Skin epidermis (tissue), 12 donors: ENCODE results near the gene ZNF366.

Experiments
- H3K27ac ChIP-seq, 21 experiments: fragments of 200-600 bp; sonication (generic) in 11 of 21; one replicate each; pipeline ENCODE4 v1.5.0; 2020; ENCODE audit warnings: mild to moderate bottlenecking in 3 of 21, inconsistent platforms in 2 of 21, moderate library complexity in 2 of 21
- H3K4me3 ChIP-seq, 7 experiments: fragments of 200-600 bp; sonication (generic) in 2 of 7; one replicate each; pipeline ENCODE4 v1.5.0; 2020; ENCODE audit warnings: inconsistent platforms in 2 of 7, mild to moderate bottlenecking in 2 of 7, moderate library complexity in 1 of 7

The ZNF366 gene

GRCh38 chr5:72507231-72507906, at the start of gene ZNF366:
Gene ZNF366 (minus strand): TSS chr5:72507410. CDS start chr5:72461496, 45,914 bp downstream.
- peak within 1 kb of the TSS in 6 of 7 experiments; percentile 0 to 12 (median 6) for H3K4me3 ChIP-seq
- H3K27ac ChIP-seq = peak within 1 kb of the TSS in 14 of 21 experiments; percentile 21 to 80 (median 46)

- Histone ChIP-seq H3K27ac (peak overlapping the region in 20 of 21 experiments; percentile 45 to 88 (median 76)), H3K4me3 (peak overlapping the region; percentile 4 to 38 (median 24))
Observed at GRCh38 chr5:72556351-72557166, 49.3 kb upstream of the ZNF366 start.

GRCh38 chr5:72555871-72556270, 48.7 kb upstream of the ZNF366 start:
- Histone ChIP-seq H3K27ac (peak overlapping the region in 13 of 21 experiments; percentile 13 to 88 (median 79)), H3K4me3 (no peak overlapping the region)

DNA sequence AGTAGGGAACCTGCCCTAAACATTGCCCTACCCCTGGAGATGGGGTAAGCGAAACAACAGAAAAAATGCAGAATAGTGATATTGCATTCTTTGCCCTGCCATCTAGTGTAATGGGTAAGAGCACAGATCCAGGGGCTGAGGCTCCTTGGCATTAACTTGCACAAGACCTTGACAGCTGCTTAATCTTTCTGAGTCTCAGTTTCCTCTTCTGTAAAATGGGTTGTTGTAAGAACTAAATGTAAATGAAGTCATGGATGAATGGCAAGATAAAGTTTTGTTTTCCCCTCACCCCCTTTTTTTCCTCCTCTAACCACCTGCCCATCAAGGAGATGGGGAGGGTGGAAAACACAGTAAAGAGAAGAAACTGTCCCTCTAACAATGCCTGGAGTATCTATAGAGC, 47.7 kb upstream of the ZNF366 start:
- H3K27ac ChIP-seq = no peak overlapping the region
- H3K4me3 ChIP-seq = no peak overlapping the region

DNA sequence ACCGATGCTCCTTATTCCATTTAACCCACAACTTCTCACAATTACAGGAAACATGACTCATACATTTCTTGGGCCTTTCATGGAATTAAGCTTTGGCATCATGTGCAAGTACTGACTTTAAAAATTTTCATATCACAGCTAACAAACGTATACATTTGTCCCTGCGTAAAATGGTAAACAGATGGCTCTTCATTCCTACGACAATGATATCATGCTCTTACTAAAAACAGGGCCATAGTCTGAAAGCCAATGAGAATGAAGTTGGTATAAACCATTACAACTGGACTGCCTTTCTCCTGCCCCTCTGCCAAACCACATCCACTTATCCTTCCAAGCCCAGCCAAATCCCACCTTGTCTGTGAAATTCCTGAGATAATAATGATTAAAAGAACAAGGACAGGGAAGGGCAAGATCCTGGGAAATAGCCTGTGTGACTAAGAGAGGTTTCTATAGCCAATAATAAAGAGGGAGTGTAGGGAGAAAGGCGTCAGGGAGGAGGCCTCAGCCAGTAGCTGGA, 44.9 kb upstream of the ZNF366 start:
- H3K4me3 ChIP-seq = no peak overlapping the region
- peak overlapping the region in 2 of 21 experiments; percentile 16 to 24 for H3K27ac ChIP-seq

DNA sequence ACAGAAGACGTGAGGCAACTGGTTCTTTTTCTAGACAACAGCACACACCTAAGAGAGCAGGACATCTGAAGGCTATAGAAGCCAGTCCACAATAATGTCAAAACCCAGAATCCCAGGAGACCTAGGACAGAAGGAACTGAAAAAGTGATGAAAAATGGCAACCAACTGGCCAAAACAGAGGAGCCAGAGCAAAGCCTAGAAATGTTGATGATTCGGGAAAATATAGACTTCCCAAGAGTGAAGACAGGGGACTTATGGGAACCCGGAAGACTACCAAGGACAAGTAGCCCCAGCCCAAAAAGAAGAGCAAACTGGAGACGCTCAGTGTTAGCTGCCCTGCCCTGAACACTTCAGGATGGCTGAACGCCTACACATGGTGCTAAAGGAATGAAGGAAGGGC, 43.4 kb upstream of the ZNF366 start:
- no peak overlapping the region for H3K27ac ChIP-seq

DNA sequence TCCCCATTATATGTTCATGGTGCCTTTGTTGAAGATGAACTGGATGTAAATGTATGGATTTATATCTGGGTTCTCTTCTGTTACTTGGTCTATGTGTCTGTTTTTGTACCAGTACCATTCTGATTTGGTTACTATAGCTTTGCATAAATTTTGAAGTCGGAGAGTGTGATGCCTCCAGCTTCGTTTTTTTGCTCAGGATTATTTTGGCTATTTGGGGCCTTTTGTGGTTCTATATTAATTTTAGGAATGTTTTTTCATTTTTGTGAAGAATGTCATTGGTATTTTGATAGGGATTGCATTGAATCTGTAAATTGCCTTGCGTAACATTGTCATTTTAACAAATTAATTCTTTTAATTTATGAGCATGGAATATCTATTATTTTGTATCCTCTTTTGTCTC, 36.6 kb upstream of the ZNF366 start:
- Histone ChIP-seq H3K4me3 (no peak overlapping the region), H3K27ac (no peak overlapping the region)

More for the DNA sequence above, 43.4 kb upstream of the ZNF366 start:
- H3K4me3 ChIP-seq = no peak overlapping the region

- Histone ChIP-seq H3K4me3 (no peak overlapping the region), H3K27ac (no peak overlapping the region)
Observed at GRCh38 chr5:72543365-72543764, 36.2 kb upstream of the ZNF366 start.

- no peak overlapping the region for H3K27ac ChIP-seq
- H3K4me3 ChIP-seq = no peak overlapping the region
Observed at GRCh38 chr5:72542695-72543094, 35.5 kb upstream of the ZNF366 start.

DNA sequence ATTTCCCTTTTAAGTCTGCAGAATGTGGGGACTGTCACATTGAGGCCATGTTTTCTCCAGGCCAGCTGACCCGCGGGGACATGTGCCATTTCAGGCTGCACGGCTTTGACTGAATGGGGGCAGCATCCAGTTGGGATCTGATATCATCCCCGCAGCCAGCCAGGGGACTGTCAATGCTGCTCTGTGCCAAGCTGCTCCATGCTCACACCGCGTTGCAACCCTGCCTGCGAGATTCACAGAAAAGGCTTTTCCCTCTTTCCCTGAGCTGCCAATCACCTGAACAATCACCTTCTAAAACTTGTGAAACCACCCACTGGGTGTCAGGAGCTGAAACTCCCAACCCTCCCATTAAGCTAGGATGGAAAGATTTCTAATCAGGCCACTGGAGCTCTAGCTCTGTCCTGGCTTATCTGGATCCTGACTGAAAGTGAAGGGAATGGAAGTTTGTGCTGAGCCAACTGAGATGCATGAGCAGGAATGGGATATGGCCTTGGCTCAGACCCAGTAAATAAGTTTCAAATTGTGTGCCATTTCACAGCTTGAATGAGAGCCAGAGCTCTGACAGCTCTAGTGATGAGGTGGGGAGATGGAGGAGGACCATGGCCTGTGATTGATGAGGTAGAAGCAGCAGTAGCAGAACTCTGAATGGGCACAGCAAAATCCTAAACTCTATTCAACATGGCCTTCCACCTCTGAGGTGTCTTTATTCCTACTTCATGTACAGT, 34.5 kb upstream of the ZNF366 start:
- Histone ChIP-seq H3K27ac (no peak overlapping the region), H3K4me3 (no peak overlapping the region)

- no peak overlapping the region for H3K4me3 ChIP-seq
- H3K27ac ChIP-seq = no peak overlapping the region
Observed at GRCh38 chr5:72540759-72541438, 33.7 kb upstream of the ZNF366 start.

GRCh38 chr5:72539726-72540125, 32.5 kb upstream of the ZNF366 start:
- Histone ChIP-seq H3K4me3 (no peak overlapping the region), H3K27ac (no peak overlapping the region)

DNA sequence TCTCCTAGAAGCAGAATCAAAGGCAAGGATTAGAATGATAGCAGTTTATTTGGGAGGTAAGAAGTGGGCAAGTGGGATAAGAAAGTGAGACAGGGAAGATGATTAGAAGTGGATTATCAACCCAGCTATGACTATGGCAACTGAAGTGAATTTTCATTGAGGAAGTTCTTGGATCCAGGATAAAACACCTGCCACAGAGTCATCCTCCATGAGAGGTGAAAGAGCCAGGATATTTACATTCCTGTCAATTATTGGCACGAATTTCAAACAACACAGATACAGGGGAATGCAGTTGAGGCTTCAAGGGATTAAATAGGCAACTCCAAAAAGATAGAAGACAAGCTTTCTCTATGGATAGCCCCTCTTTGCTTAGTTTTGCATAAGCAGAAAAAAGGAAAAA, 31.8 kb upstream of the ZNF366 start:
- no peak overlapping the region for H3K4me3 ChIP-seq
- H3K27ac ChIP-seq = no peak overlapping the region

GRCh38 chr5:72537166-72537565, 30.0 kb upstream of the ZNF366 start:
- Histone ChIP-seq H3K4me3 (no peak overlapping the region), H3K27ac (no peak overlapping the region)

DNA sequence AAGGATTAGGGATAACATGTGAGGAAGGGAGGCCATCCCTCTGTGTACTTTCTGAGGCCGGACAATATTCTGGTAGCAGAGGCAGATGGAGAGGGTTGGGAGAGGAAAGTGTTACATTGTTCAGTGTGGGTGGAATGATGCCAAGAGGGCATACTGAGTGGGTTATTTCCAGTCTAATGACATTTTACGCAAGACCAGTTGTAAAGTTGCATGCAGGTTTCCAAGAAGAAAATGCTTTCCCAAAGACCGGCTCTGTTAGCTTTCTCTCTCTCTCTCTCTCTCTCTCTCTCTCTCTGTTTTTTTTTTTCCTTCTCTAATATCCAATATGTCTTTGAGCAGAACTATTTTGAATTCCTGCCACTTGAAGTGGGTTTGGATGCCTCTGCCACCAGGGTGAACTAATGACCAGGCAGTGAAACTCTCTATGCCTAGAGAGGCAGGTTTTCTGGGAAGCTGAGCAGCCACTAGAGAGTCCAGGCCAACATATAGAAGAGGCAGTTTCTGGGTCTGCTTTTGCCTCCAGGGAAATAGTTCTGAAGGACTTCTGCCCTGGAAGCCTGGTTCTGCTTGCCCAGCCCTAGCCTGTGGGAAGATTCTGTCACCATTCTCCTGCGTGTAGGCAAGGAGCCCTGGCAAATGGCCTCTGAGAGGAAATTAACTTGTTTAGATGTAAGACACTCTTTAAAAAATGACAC, 24.4 kb upstream of the ZNF366 start:
- Histone ChIP-seq H3K27ac (no peak overlapping the region), H3K4me3 (no peak overlapping the region)

DNA sequence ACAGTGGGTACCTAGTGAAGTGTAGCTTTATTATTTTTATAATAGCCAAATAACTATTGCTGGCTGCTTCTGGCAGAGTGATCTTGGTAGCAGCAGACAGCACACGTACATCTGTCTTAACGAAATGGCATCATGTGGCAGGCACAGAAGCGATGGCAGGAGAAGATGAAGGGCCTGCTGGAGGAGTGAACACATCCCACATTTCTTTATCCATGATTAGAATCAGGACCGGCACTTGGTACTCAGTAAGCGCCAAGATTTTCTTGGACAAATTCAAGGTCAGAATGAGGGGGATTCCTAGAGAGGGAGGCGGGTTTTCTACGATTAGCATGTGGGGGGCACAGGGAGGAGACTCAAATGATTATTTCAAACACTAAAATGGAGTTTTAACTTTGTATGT, 23.0 kb upstream of the ZNF366 start:
- Histone ChIP-seq H3K27ac (no peak overlapping the region), H3K4me3 (no peak overlapping the region)

GRCh38 chr5:72529383-72529782, 22.2 kb upstream of the ZNF366 start:
- H3K27ac ChIP-seq = no peak overlapping the region

GRCh38 chr5:72525816-72526215, 18.6 kb upstream of the ZNF366 start:
- Histone ChIP-seq H3K4me3 (no peak overlapping the region), H3K27ac (no peak overlapping the region)

More at GRCh38 chr5:72529383-72529782, 22.2 kb upstream of the ZNF366 start:
- no peak overlapping the region for H3K4me3 ChIP-seq

DNA sequence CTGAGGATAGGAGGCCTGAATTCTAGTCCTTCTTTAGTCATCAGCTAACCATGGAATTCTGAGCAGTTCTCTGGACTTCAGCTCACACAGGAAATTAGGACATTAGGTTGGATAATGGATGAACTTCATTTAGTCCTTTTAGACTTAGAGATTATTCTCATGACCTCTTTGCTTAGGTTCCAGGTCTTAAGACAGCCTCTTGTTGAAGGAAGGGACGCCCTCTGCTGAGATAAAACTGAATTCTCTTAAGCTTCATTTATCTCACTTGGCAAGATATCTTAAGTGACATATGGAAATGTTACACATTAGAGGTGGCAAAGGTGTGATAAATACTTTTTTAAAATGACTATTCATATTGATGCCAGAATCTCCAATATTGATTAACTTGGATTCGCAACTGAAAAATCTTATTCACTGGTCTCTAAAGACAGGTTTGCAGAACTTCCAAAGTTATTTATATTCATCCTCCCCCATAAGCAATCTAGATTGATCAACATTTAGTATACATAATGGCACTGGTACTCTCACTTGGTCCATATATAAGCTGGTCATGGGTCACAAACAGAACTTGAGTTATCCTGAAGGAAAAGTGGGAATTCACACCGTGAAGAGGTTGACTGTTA, 16.9 kb upstream of the ZNF366 start:
- H3K4me3 ChIP-seq = no peak overlapping the region
- H3K27ac ChIP-seq = peak overlapping the region in 1 of 21 experiments; percentile 23
